K562 (cell line): ENCODE measurements around the gene GDAP2. TPM values are rescaled to one million over a fixed set of nuclear protein-coding genes. Genes with fewer than 3 reads are reported as not detected.

Source experiments
- NFE2 ChIP-seq: IDR thresholded peaks from 2 replicates; pipeline ENCODE4 v1.6.1; 2014; ENCODE audit warnings: antibody characterized with exemption, low read depth
- polyA plus RNA-seq, 8 experiments: library from polyadenylated mRNA; depleted of rRNA in 4 of 8; stranded (reverse) in 5 of 8; unstranded in 3 of 8; fragments of >200 nt; fragmentation: Nextera tagmentation in 2 of 8; fragmentation: Illumina TruSeq in 1 of 8; extraction: Ambion mirVana in 2 of 8; extraction: Trizol in 1 of 8; gene quantifications; 2 replicates each; pipeline versions ENCODE4 v1.2.1 to v1.2.3, GENCODE V29; 2011 to 2014; ENCODE audit warnings: inconsistent platforms in 1 of 8, missing spikeins in 1 of 8
- total RNA-seq, 7 experiments: library from RNA; depleted of rRNA in 6 of 7; stranded (reverse); fragments of >200 nt in 6 of 7; fragmentation: Illumina TruSeq in 2 of 7; extraction: Trizol in 2 of 7; gene quantifications; 2 replicates each; pipeline versions ENCODE4 v1.2.1 to v1.2.3, GENCODE V29; 2011 to 2021; ENCODE audit warnings: low replicate concordance in 1 of 7
- TF ChIP-seq, protein P1 (sequence below): fragments of 200-600 bp; sonication (generic); IDR thresholded peaks from one replicate; pipeline ENCODE4 v1.6.1; 2012; ENCODE audit warnings: mild to moderate bottlenecking, low read depth, low read length, inconsistent platforms

GDAP2 gene
- total and polyA plus RNA-seq, 9 of the 15 experiments (the other 6 are each of a cell fraction or from before 2014, with no cell fraction given) = 4.1 to 23.1 (median 13.2) TPM

DNA sequence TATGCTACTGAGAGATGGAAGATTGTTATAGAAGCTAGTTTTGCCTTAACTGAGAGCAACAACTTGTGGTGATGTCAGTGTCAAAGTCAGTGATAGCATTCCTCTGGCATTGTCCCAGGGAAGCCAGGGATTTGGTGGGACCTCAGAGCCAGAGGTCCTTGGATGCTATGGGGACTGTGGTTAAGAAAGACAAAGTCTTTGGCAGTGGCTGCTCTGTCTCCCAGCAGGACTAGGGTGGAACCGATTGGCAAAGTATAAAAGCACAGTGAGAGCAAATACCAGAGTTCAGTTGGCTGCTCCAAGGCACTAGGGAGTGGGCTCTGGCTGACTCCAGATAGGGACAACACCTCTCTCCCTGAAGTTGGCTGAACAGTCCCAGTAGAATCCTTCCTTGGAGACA, 104.8 kb downstream of the GDAP2 start (continued):
- TF ChIP-seq, protein P1, sequence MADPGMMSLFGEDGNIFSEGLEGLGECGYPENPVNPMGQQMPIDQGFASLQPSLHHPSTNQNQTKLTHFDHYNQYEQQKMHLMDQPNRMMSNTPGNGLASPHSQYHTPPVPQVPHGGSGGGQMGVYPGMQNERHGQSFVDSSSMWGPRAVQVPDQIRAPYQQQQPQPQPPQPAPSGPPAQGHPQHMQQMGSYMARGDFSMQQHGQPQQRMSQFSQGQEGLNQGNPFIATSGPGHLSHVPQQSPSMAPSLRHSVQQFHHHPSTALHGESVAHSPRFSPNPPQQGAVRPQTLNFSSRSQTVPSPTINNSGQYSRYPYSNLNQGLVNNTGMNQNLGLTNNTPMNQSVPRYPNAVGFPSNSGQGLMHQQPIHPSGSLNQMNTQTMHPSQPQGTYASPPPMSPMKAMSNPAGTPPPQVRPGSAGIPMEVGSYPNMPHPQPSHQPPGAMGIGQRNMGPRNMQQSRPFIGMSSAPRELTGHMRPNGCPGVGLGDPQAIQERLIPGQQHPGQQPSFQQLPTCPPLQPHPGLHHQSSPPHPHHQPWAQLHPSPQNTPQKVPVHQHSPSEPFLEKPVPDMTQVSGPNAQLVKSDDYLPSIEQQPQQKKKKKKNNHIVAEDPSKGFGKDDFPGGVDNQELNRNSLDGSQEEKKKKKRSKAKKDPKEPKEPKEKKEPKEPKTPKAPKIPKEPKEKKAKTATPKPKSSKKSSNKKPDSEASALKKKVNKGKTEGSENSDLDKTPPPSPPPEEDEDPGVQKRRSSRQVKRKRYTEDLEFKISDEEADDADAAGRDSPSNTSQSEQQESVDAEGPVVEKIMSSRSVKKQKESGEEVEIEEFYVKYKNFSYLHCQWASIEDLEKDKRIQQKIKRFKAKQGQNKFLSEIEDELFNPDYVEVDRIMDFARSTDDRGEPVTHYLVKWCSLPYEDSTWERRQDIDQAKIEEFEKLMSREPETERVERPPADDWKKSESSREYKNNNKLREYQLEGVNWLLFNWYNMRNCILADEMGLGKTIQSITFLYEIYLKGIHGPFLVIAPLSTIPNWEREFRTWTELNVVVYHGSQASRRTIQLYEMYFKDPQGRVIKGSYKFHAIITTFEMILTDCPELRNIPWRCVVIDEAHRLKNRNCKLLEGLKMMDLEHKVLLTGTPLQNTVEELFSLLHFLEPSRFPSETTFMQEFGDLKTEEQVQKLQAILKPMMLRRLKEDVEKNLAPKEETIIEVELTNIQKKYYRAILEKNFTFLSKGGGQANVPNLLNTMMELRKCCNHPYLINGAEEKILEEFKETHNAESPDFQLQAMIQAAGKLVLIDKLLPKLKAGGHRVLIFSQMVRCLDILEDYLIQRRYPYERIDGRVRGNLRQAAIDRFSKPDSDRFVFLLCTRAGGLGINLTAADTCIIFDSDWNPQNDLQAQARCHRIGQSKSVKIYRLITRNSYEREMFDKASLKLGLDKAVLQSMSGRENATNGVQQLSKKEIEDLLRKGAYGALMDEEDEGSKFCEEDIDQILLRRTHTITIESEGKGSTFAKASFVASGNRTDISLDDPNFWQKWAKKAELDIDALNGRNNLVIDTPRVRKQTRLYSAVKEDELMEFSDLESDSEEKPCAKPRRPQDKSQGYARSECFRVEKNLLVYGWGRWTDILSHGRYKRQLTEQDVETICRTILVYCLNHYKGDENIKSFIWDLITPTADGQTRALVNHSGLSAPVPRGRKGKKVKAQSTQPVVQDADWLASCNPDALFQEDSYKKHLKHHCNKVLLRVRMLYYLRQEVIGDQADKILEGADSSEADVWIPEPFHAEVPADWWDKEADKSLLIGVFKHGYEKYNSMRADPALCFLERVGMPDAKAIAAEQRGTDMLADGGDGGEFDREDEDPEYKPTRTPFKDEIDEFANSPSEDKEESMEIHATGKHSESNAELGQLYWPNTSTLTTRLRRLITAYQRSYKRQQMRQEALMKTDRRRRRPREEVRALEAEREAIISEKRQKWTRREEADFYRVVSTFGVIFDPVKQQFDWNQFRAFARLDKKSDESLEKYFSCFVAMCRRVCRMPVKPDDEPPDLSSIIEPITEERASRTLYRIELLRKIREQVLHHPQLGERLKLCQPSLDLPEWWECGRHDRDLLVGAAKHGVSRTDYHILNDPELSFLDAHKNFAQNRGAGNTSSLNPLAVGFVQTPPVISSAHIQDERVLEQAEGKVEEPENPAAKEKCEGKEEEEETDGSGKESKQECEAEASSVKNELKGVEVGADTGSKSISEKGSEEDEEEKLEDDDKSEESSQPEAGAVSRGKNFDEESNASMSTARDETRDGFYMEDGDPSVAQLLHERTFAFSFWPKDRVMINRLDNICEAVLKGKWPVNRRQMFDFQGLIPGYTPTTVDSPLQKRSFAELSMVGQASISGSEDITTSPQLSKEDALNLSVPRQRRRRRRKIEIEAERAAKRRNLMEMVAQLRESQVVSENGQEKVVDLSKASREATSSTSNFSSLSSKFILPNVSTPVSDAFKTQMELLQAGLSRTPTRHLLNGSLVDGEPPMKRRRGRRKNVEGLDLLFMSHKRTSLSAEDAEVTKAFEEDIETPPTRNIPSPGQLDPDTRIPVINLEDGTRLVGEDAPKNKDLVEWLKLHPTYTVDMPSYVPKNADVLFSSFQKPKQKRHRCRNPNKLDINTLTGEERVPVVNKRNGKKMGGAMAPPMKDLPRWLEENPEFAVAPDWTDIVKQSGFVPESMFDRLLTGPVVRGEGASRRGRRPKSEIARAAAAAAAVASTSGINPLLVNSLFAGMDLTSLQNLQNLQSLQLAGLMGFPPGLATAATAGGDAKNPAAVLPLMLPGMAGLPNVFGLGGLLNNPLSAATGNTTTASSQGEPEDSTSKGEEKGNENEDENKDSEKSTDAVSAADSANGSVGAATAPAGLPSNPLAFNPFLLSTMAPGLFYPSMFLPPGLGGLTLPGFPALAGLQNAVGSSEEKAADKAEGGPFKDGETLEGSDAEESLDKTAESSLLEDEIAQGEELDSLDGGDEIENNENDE = no peak
- no peak for TF ChIP-seq NFE2
